OCI-LY7 (cell line): Measurements from ENCODE around the gene PFKFB2. TPM values are rescaled to one million over a fixed set of nuclear protein-coding genes. Genes with fewer than 3 reads are reported as not detected.

Experiments
- BruUV-seq: library from RNA; stranded (reverse); fragments of 400-500 nt; replicated peaks from 2 replicates; lab custom pipeline; 2021; lab: Mats Ljungman, UMichigan
- CTCF ChIA-PET: fragments of 300-600 bp; sonication (Branson Sonifier 250); formaldehyde crosslinking; loops from one replicate; lab custom pipeline; 2022; ENCODE audit warnings: antibody characterized with exemption; ENCODE audit not compliant: unreplicated experiment; lab: Charles Lee
- POLR2A ChIA-PET: fragments of 300-600 bp; sonication (Branson Sonifier 250); formaldehyde crosslinking; loops from one replicate; lab custom pipeline; 2022; ENCODE audit warnings: antibody characterized with exemption; lab: Charles Lee
- DNase-seq: peaks from one replicate; pipeline ENCODE4 v3.0.0-alpha.2; 2015; ENCODE audit warnings: low spot score
- H2AFZ ChIP-seq: fragments of 200-600 bp; sonication (generic), shearing (Covaris generic); 2 replicates; pipeline ENCODE4 v1.6.1; 2014; ENCODE audit warnings: mild to moderate bottlenecking, antibody characterized with exemption, low read length, moderate library complexity
- H3K27ac ChIP-seq: fragments of 200-600 bp; sonication (generic); 2 replicates; pipeline ENCODE4 v1.5.1; 2014; ENCODE audit warnings: mixed run types, low read depth, mild to moderate bottlenecking, moderate library complexity, low read length, inconsistent platforms; ENCODE audit not compliant: poor library complexity, severe bottlenecking
- H3K36me3 ChIP-seq: fragments of 200-600 bp; sonication (generic); 2 replicates; pipeline ENCODE4 v1.6.1; 2014; ENCODE audit warnings: mild to moderate bottlenecking, antibody characterized with exemption, low read length, moderate library complexity, mixed read lengths; ENCODE audit not compliant: insufficient read depth
- H3K4me1 ChIP-seq: fragments of 200-600 bp; sonication (generic); 2 replicates; pipeline ENCODE4 v1.5.1; 2014; ENCODE audit warnings: mild to moderate bottlenecking, low read length; ENCODE audit not compliant: insufficient read depth, poor library complexity, severe bottlenecking
- H3K4me2 ChIP-seq: fragments of 200-600 bp; sonication (generic); 2 replicates; pipeline ENCODE4 v1.6.1; 2014; ENCODE audit warnings: mild to moderate bottlenecking, low read length
- H3K4me3 ChIP-seq: fragments of 200-600 bp; sonication (generic); 2 replicates; pipeline ENCODE4 v1.5.1; 2014; ENCODE audit warnings: mild to moderate bottlenecking, low read depth, low read length; ENCODE audit not compliant: poor library complexity, severe bottlenecking
- H3K79me2 ChIP-seq: fragments of 200-600 bp; sonication (generic); 2 replicates; pipeline ENCODE4 v1.6.1; 2016; ENCODE audit warnings: low read depth, mild to moderate bottlenecking, low read length, moderate library complexity, mixed read lengths; ENCODE audit not compliant: insufficient read depth
- H3K9me2 ChIP-seq: fragments of 200-600 bp; sonication (generic); 2 replicates; pipeline ENCODE4 v1.6.1; 2016; ENCODE audit warnings: mild to moderate bottlenecking, low read length, mixed read lengths; ENCODE audit not compliant: insufficient read depth
- H3K9me3 ChIP-seq: fragments of 200-600 bp; sonication (generic); 2 replicates; pipeline ENCODE4 v1.6.1; 2014; ENCODE audit warnings: mild to moderate bottlenecking, mixed run types, low read length, mixed read lengths
- H4K20me1 ChIP-seq: fragments of 200-600 bp; sonication (generic); 2 replicates; pipeline ENCODE4 v1.6.1; 2014; ENCODE audit warnings: mild to moderate bottlenecking, antibody characterized with exemption, low read length, moderate library complexity, mixed read lengths; ENCODE audit not compliant: insufficient read depth
- CTCF ChIP-seq: fragments of 200-600 bp; sonication (generic); conservative IDR thresholded peaks from 2 replicates; pipeline ENCODE4 v1.5.1; 2014; ENCODE audit warnings: mild to moderate bottlenecking, antibody characterized with exemption, low read length, moderate library complexity, mixed read lengths
- EZH2phosphoT487 ChIP-seq: fragments of 200-600 bp; sonication (generic); IDR thresholded peaks from 2 replicates; pipeline ENCODE4 v1.6.1; 2018; ENCODE audit warnings: low read depth, borderline replicate concordance, mild to moderate bottlenecking, mixed run types, antibody characterized with exemption, low read length, moderate library complexity, mixed read lengths
- intact Hi-C: fragments of 100-400 bp; cut with micrococcal nuclease; formaldehyde crosslinking; loops from one replicate; pipeline ENCODE4 v1.10.0; 2022; ENCODE audit not compliant: unreplicated experiment
- total RNA-seq, 2 experiments: library from RNA; depleted of rRNA in 1 of 2; stranded (reverse); fragments of >200 nt in 1 of 2; shearing (Covaris generic) in 1 of 2; gene quantifications; 2 replicates each; pipeline ENCODE4 v1.2.3, GENCODE V29; 2014 to 2022

Gene PFKFB2
- total RNA-seq, 2 experiments from 2014 or later: 9.8 to 13.1 TPM

GRCh38 chr1:207085887-207086286, 32.8 kb downstream of the PFKFB2 start:
- H3K9me3 ChIP-seq: no peaks in the 10 kb centered on the region
- no peak overlapping the region for H2AFZ ChIP-seq
- CTCF ChIA-PET: no interaction called here
- DNase-seq: no peak
- TF ChIP-seq EZH2phosphoT487 (no peak), CTCF (no peak)
- no peaks in the 10 kb centered on the region for H4K20me1 ChIP-seq
- H3K4me3 ChIP-seq: no peak overlapping the region
- H3K79me2 ChIP-seq: no peaks in the 10 kb centered on the region
- no peak overlapping the region for H3K4me2 ChIP-seq
- BruUV-seq: no TSS peak
- POLR2A ChIA-PET: no interaction called here
- H3K27ac ChIP-seq: no peak overlapping the region
- H3K9me2 ChIP-seq: no peaks in the 10 kb centered on the region
- no peaks in the 10 kb centered on the region for H3K36me3 ChIP-seq
- intact Hi-C loops: no loop called here
- H3K4me1 ChIP-seq: no peaks in the 10 kb centered on the region

- BruUV-seq: no TSS peak
- ChIA-PET CTCF (no interaction called here), POLR2A (no interaction called here)
- no peak overlapping the region for H3K27ac ChIP-seq
- H4K20me1 ChIP-seq: no peaks in the 10 kb centered on the region
- no peak overlapping the region for H2AFZ ChIP-seq
- no peaks in the 10 kb centered on the region for H3K9me2 ChIP-seq
- H3K79me2 ChIP-seq: no peaks in the 10 kb centered on the region
- no peaks in the 10 kb centered on the region for H3K9me3 ChIP-seq
- no peak for DNase-seq
- H3K4me2 ChIP-seq: no peak overlapping the region
- H3K4me1 ChIP-seq: no peaks in the 10 kb centered on the region
- intact Hi-C loops: no loop called here
- no peak for TF ChIP-seq EZH2phosphoT487
- TF ChIP-seq CTCF: no peak
- no peak overlapping the region for H3K4me3 ChIP-seq
- H3K36me3 ChIP-seq: no peaks in the 10 kb centered on the region
Observed at GRCh38 chr1:207088161-207088560, 35.1 kb downstream of the PFKFB2 start.

- no peak for TF ChIP-seq EZH2phosphoT487
- Histone ChIP-seq H3K9me2 (no peaks in the 10 kb centered on the region), H3K4me1 (no peaks in the 10 kb centered on the region), H3K36me3 (no peaks in the 10 kb centered on the region), H3K79me2 (no peaks in the 10 kb centered on the region), H4K20me1 (no peaks in the 10 kb centered on the region), H3K9me3 (no peaks in the 10 kb centered on the region), H3K4me2 (no peak within 1 kb of the TSS), H3K27ac (no peak within 1 kb of the TSS), H3K4me3 (no peak within 1 kb of the TSS), H2AFZ (no peak within 1 kb of the TSS)
- no peak for DNase-seq
- intact Hi-C loops: no loop called here
- ChIA-PET CTCF (no interaction called here), POLR2A (no interaction called here)
- no TSS peak for BruUV-seq
Observed at GRCh38 chr1:207088701-207089626, 35.9 kb downstream of the PFKFB2 start, which contains the start of gene C4BPB. C4BPB (plus strand) TSS chr1:207088860; CDS start chr1:207089532, 672 bp downstream.
